ENCODE data around the gene CYFIP2. TPM values are rescaled to one million over a fixed set of nuclear protein-coding genes. Genes with fewer than 3 reads are reported as not detected.
A peak's percentile ranks its signal among the peaks of the same experiment; 100 is the strongest.
"Not testable (repeated sequence)": the region's sequence is repeated elsewhere in the genome, so short reads cannot be mapped to it uniquely, and the experiment has no call there.

Gene CYFIP2
- 24.7 TPM for total RNA-seq

GRCh38 chr5:157265714-157266285 lies at the start of gene CYFIP2:
CYFIP2 (plus strand) TSS chr5:157266123; CDS start chr5:157285362, 19,239 bp downstream.
- ATAC-seq (peak; percentile 93), DNase-seq (ENCODE audit: low spot score) (peak; percentile 75)

- DNase-seq (ENCODE audit: low spot score) = no peak
- ATAC-seq = no peak
Measured at GRCh38 chr5:157216391-157217142, 49.4 kb upstream of the CYFIP2 start.

- no peak for ATAC-seq
- no peak for DNase-seq (ENCODE audit: low spot score)
Measured at GRCh38 chr5:157217289-157218024, 48.5 kb upstream of the CYFIP2 start.

- DNase-seq (ENCODE audit: low spot score) (no peak), ATAC-seq (no peak)
Measured at GRCh38 chr5:157219491-157220271, 46.2 kb upstream of the CYFIP2 start.

GRCh38 chr5:157221959-157222358 lies 44.0 kb upstream of the CYFIP2 start:
- no peak for DNase-seq (ENCODE audit: low spot score)
- ATAC-seq = no peak

- DNase-seq (ENCODE audit: low spot score) = no peak
- no peak for ATAC-seq
Measured at GRCh38 chr5:157222506-157223230, 43.3 kb upstream of the CYFIP2 start.

- ATAC-seq (no peak), DNase-seq (ENCODE audit: low spot score) (no peak)
Measured at GRCh38 chr5:157225469-157226422, 40.2 kb upstream of the CYFIP2 start.

- ATAC-seq (no peak), DNase-seq (ENCODE audit: low spot score) (no peak)
Measured at GRCh38 chr5:157230610-157231009, 35.3 kb upstream of the CYFIP2 start.

- ATAC-seq (no peak), DNase-seq (ENCODE audit: low spot score) (no peak)
Measured at GRCh38 chr5:157232706-157233105, 33.2 kb upstream of the CYFIP2 start.

GRCh38 chr5:157233515-157233914 lies 32.4 kb upstream of the CYFIP2 start:
- DNase-seq (ENCODE audit: low spot score) = no peak

GRCh38 chr5:157236423-157236822 lies 29.5 kb upstream of the CYFIP2 start:
- no peak for ATAC-seq
- no peak for DNase-seq (ENCODE audit: low spot score)

More at GRCh38 chr5:157233515-157233914, 32.4 kb upstream of the CYFIP2 start:
- no peak for ATAC-seq

GRCh38 chr5:157241483-157241882 lies 24.4 kb upstream of the CYFIP2 start:
- ATAC-seq = no peak
- no peak for DNase-seq (ENCODE audit: low spot score)

GRCh38 chr5:157244704-157245103 lies 21.2 kb upstream of the CYFIP2 start:
- not testable (repeated sequence) for ATAC-seq; DNase-seq (ENCODE audit: low spot score)

- ATAC-seq = no peak
- no peak for DNase-seq (ENCODE audit: low spot score)
Measured at GRCh38 chr5:157245476-157245875, 20.4 kb upstream of the CYFIP2 start.

- DNase-seq (ENCODE audit: low spot score) (no peak), ATAC-seq (no peak)
Measured at GRCh38 chr5:157245886-157246285, 20.0 kb upstream of the CYFIP2 start.

- DNase-seq (ENCODE audit: low spot score) = no peak
- no peak for ATAC-seq
Measured at GRCh38 chr5:157247267-157247666, 18.7 kb upstream of the CYFIP2 start.

- ATAC-seq (no peak), DNase-seq (ENCODE audit: low spot score) (no peak)
Measured at GRCh38 chr5:157248821-157249470, 17.0 kb upstream of the CYFIP2 start.

- DNase-seq (ENCODE audit: low spot score) = no peak
- peak; percentile 26 for ATAC-seq
Measured at GRCh38 chr5:157252711-157253465, 13.0 kb upstream of the CYFIP2 start.

All from left lobe of liver (tissue), 2 donors.